HepG2 (cell line): ENCODE measurements around the gene MAJIN. TPM values are rescaled to one million over a fixed set of nuclear protein-coding genes. Genes with fewer than 3 reads are reported as not detected.

ENCODE experiments used
- ATF7 ChIP-seq, 2 experiments: fragments of 450-650 bp in 1 of 2; sonication (generic) in 1 of 2; formaldehyde crosslinking in 1 of 2; IDR thresholded peaks; 2 replicates each; pipeline versions ENCODE4 v1.4.0 to v1.6.1; 2016 to 2020; ENCODE audit warnings: antibody characterized with exemption in 1 of 2, mild to moderate bottlenecking in 1 of 2, missing genetic modification reagents in 1 of 2
- ATRX ChIP-seq: sonication (generic); formaldehyde crosslinking; IDR thresholded peaks from 2 replicates; pipeline ENCODE4 v1.4.0; 2020; ENCODE audit warnings: missing genetic modification reagents, borderline replicate concordance
- EP300 ChIP-seq, 3 experiments: sonication (generic) in 1 of 3; formaldehyde crosslinking in 1 of 3; IDR thresholded peaks; 2 replicates each; pipeline versions ENCODE4 v1.5.1 to v1.6.1; 2011 to 2020; ENCODE audit warnings: low read depth in 2 of 3, low read length in 2 of 3, borderline replicate concordance in 1 of 3, improper control_type of control experiment in 1 of 3, mild to moderate bottlenecking in 1 of 3, missing genetic modification reagents in 1 of 3, moderate library complexity in 1 of 3
- HOXD1 ChIP-seq: sonication (generic); formaldehyde crosslinking; IDR thresholded peaks from 2 replicates; pipeline ENCODE4 v1.5.0; 2020; ENCODE audit warnings: missing genetic modification reagents
- JUND ChIP-seq: sonication (generic); formaldehyde crosslinking; IDR thresholded peaks from 2 replicates; pipeline ENCODE4 v1.8.0; 2022; ENCODE audit warnings: mild to moderate bottlenecking, missing genetic modification reagents
- KDM3A ChIP-seq: IDR thresholded peaks from 2 replicates; pipeline ENCODE4 v1.6.1; 2018; ENCODE audit warnings: low read depth, missing compliant biosample characterization
- KLF13 ChIP-seq: sonication (generic); formaldehyde crosslinking; IDR thresholded peaks from 2 replicates; pipeline ENCODE4 v1.4.0; 2020; ENCODE audit warnings: mild to moderate bottlenecking, missing genetic modification reagents
- KLF9 ChIP-seq: IDR thresholded peaks from 2 replicates; pipeline ENCODE4 v1.6.1; 2016; ENCODE audit warnings: low read depth
- MTA1 ChIP-seq: sonication (generic); formaldehyde crosslinking; IDR thresholded peaks from 2 replicates; pipeline ENCODE4 v1.4.0; 2020; ENCODE audit warnings: missing genetic modification reagents, mild to moderate bottlenecking, borderline replicate concordance
- MXD4 ChIP-seq: IDR thresholded peaks from 2 replicates; pipeline ENCODE4 v1.6.1; 2016; ENCODE audit warnings: mild to moderate bottlenecking, missing biosample characterization, missing genetic modification reagents
- NCOA2 ChIP-seq: sonication (generic); formaldehyde crosslinking; IDR thresholded peaks from 2 replicates; pipeline ENCODE4 v1.8.0; 2022; ENCODE audit warnings: inconsistent platforms
- SP4 ChIP-seq: sonication (generic); formaldehyde crosslinking; IDR thresholded peaks from 2 replicates; pipeline ENCODE4 v1.8.1; 2023; ENCODE audit warnings: mild to moderate bottlenecking, missing genetic modification reagents
- SRSF1 ChIP-seq: fragments of 200-400 bp; formaldehyde crosslinking; optimal IDR thresholded peaks from 2 replicates; pipeline ENCODE3; 2017; ENCODE audit warnings: mild to moderate bottlenecking, low read depth, low read length, moderate library complexity
- TARDBP ChIP-seq: sonication (generic); formaldehyde crosslinking; IDR thresholded peaks from 2 replicates; pipeline ENCODE4 v1.8.0; 2022; ENCODE audit warnings: mild to moderate bottlenecking, missing genetic modification reagents
- TRIM22 ChIP-seq: fragments of 450-650 bp; IDR thresholded peaks from 2 replicates; pipeline ENCODE4 v1.6.1; 2017
- U2AF1 ChIP-seq: fragments of 200-400 bp; formaldehyde crosslinking; optimal IDR thresholded peaks from 2 replicates; pipeline ENCODE3; 2017; ENCODE audit warnings: mild to moderate bottlenecking, low read depth, low read length
- ZHX1 ChIP-seq: sonication (generic); formaldehyde crosslinking; IDR thresholded peaks from 2 replicates; pipeline ENCODE4 v1.8.1; 2022; ENCODE audit warnings: low read depth, mild to moderate bottlenecking, missing genetic modification reagents
- ZNF136 ChIP-seq: sonication (generic); formaldehyde crosslinking; IDR thresholded peaks from 2 replicates; pipeline ENCODE4 v1.8.1; 2022; ENCODE audit warnings: low read depth, mild to moderate bottlenecking, moderate library complexity, missing genetic modification reagents
- ZNF160 ChIP-seq: sonication (generic); formaldehyde crosslinking; IDR thresholded peaks from 2 replicates; pipeline ENCODE4 v1.8.0; 2022; ENCODE audit warnings: mild to moderate bottlenecking, inconsistent platforms, missing genetic modification reagents
- ZNF547 ChIP-seq: sonication (generic); formaldehyde crosslinking; IDR thresholded peaks from 2 replicates; pipeline ENCODE4 v1.5.1; 2020; ENCODE audit warnings: mild to moderate bottlenecking, missing genetic modification reagents
- ZNF576 ChIP-seq: sonication (generic); formaldehyde crosslinking; IDR thresholded peaks from 2 replicates; pipeline ENCODE4 v1.4.0; 2020; ENCODE audit warnings: mild to moderate bottlenecking, missing genetic modification reagents
- ZNF780A ChIP-seq: sonication (generic); formaldehyde crosslinking; IDR thresholded peaks from 2 replicates; pipeline ENCODE4 v1.8.0; 2022; ENCODE audit warnings: mild to moderate bottlenecking, missing genetic modification reagents, moderate library complexity
- ZSCAN29 ChIP-seq: sonication (generic); formaldehyde crosslinking; conservative IDR thresholded peaks from 2 replicates; pipeline ENCODE4 v1.4.0; 2020; ENCODE audit warnings: mild to moderate bottlenecking, missing genetic modification reagents
- ZUFSP ChIP-seq: sonication (generic); formaldehyde crosslinking; IDR thresholded peaks from 2 replicates; pipeline ENCODE4 v1.9.0; 2021; ENCODE audit warnings: missing genetic modification reagents, mild to moderate bottlenecking, borderline replicate concordance
- polyA plus RNA-seq, 8 experiments: library from polyadenylated mRNA; depleted of rRNA in 3 of 8; stranded (reverse) in 7 of 8; unstranded in 1 of 8; fragments of >200 nt; fragmentation: Illumina TruSeq in 4 of 8; extraction: Trizol in 4 of 8; gene quantifications; 2 replicates each; pipeline versions ENCODE4 v1.2.1 to v1.2.3, GENCODE V29; 2011 to 2016; ENCODE audit warnings: low read depth in 4 of 8, missing spikeins in 1 of 8, mixed read lengths in 1 of 8; ENCODE audit not compliant: insufficient read depth in 1 of 8
- total RNA-seq, 5 experiments: library from RNA; depleted of rRNA; stranded (reverse); fragments of >200 nt; fragmentation: Illumina TruSeq; extraction: Trizol; gene quantifications; 2 replicates each; pipeline ENCODE4 v1.2.3, GENCODE V29; 2016; ENCODE audit warnings: low read depth in 1 of 5

Gene MAJIN
- total and polyA plus RNA-seq, 2 of the 13 experiments (the other 11 are each of a cell fraction or from before 2014, with no cell fraction given): not detected

- TF ChIP-seq JUND (0 out of 2 replicates have a peak, but pooled peaks have one; percentile 32), MTA1 (0 out of 2 replicates have a peak, but pooled peaks have one; percentile 28), MXD4 (CRISPR knock-in tag) (no peak; the same call in 1 of the 2 replicates), ZNF780A (CRISPR knock-in tag) (no peak), NCOA2 (peak; percentile 43), ZNF576 (CRISPR knock-in tag) (no peak), KDM3A (CRISPR knock-in tag) (no peak), ZNF160 (CRISPR knock-in tag) (peak; percentile 34; the same call in 1 of the 2 replicates), ZNF547 (CRISPR knock-in tag) (peak; percentile 86), ZNF136 (CRISPR knock-in tag) (peak; percentile 95; the same call in 1 of the 2 replicates), ZSCAN29 (CRISPR knock-in tag) (no peak), EP300 (IDR thresholded peaks at IDR 0.05; ENCODE audit: low read depth in 2 of 2, low read length in 2 of 2) (no peak), EP300 (CRISPR knock-in tag; IDR thresholded peaks at IDR 0.05; ENCODE audit: borderline replicate concordance) (no peak), KLF13 (CRISPR knock-in tag) (0 out of 2 replicates have a peak, but pooled peaks have one; percentile 53), KLF9 (CRISPR knock-in tag) (no peak), TARDBP (0 out of 2 replicates have a peak, but pooled peaks have one; percentile 33), SRSF1 (no peak), ZHX1 (CRISPR knock-in tag) (0 out of 2 replicates have a peak, but pooled peaks have one; percentile 31), U2AF1 (no peak), SP4 (CRISPR knock-in tag) (no peak; the same call in 1 of the 2 replicates), ATRX (CRISPR knock-in tag) (no peak), TRIM22 (no peak), ZUFSP (CRISPR knock-in tag) (no peak), HOXD1 (CRISPR knock-in tag) (no peak), ATF7 (IDR thresholded peaks at IDR 0.05) (no peak), ATF7 (CRISPR knock-in tag; IDR thresholded peaks at IDR 0.05) (no peak)
Observed at GRCh38 chr11:64934682-64935358, 37.1 kb downstream of the MAJIN start (continued).
